Skeletal muscle tissue (tissue), 4 donors: ENCODE measurements around the gene DAP. TPM values are rescaled to one million over a fixed set of nuclear protein-coding genes. Genes with fewer than 3 reads are reported as not detected.
"Not testable (repeated sequence)": the region's sequence is repeated elsewhere in the genome, so short reads cannot be mapped to it uniquely, and the experiment has no call there.

Source experiments
- H3K27ac ChIP-seq: one replicate; pipeline ENCODE4 v1.7.0; 2013; ENCODE audit warnings: mild to moderate bottlenecking, low read depth, low read length, inconsistent platforms
- H3K27me3 ChIP-seq, 3 donors: one replicate each; pipeline ENCODE4 v1.7.0; 2013; ENCODE audit warnings: low read length in 3 of 3; ENCODE audit not compliant: control insufficient read depth in 3 of 3, insufficient read depth in 3 of 3
- H3K36me3 ChIP-seq, 3 donors: one replicate each; pipeline ENCODE4 v1.7.0; 2013; ENCODE audit warnings: low read length in 3 of 3; ENCODE audit not compliant: control insufficient read depth in 3 of 3, insufficient read depth in 3 of 3
- H3K4me1 ChIP-seq, 3 donors: one replicate each; pipeline ENCODE4 v1.7.0; 2013; ENCODE audit warnings: low read length in 3 of 3, mild to moderate bottlenecking in 3 of 3; ENCODE audit not compliant: control insufficient read depth in 3 of 3, insufficient read depth in 3 of 3
- H3K4me3 ChIP-seq, 3 donors: one replicate each; pipeline ENCODE4 v1.7.0; 2013; ENCODE audit warnings: low read length in 3 of 3
- H3K9ac ChIP-seq, 3 donors: one replicate each; pipeline ENCODE4 v1.7.0; 2013; ENCODE audit warnings: low read length in 3 of 3, mild to moderate bottlenecking in 3 of 3, moderate library complexity in 2 of 3, low read depth in 1 of 3
- H3K9me3 ChIP-seq, 3 donors: one replicate each; pipeline ENCODE4 v1.7.0; 2013; ENCODE audit warnings: low read length in 3 of 3; ENCODE audit not compliant: control insufficient read depth in 3 of 3
- total RNA-seq: library from RNA; depleted of rRNA; stranded (reverse); fragments of >200 nt; gene quantifications from one replicate; pipeline ENCODE4 v1.2.3, GENCODE V29; 2014
- donor health status: Osteomylitis.

Gene DAP
- total RNA-seq, 1 donor from 2014 or later = 18.3 TPM

DNA sequence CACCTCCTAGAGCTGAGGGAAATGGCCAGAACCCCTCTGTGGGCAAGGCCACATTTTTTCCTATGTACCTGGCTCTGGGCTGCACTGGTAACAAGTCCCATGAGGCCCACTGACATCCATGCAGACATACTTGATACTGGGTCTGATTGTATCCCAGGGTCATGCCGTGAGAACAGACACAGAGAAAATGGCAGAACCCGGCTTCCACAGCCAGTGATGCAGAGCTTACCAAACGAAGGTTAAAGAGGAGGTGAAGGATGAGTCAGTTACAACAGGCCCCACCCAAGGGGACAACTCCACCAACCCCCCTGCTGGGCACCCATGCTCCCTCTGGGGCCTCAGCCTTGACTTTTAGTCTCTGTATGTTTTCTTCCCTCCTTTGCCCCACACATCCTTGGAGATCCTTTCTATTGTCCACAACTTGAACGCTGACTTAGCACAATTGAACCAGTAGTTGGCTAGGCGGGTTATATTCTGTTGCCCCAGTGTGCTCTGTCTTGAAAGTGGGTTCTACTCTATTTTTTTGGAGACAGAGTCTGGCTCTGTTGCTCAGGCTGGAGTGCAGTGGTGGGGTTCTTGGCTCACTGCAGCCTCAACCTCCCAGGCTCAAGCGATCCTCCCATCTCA is 93.5 kb downstream of the DAP start:
- Histone ChIP-seq H3K27me3 (no peaks in the 10 kb centered on the region), H3K27ac (peak overlapping the region; percentile 41), H3K36me3 (no peaks in the 10 kb centered on the region), H3K9me3 (no peaks in the 10 kb centered on the region), H3K4me1 (peaks cover 9 to 28% (median 15%) of the 10 kb centered on the region in 3 donors), H3K9ac (no peak overlapping the region), H3K4me3 (no peak overlapping the region)

DNA sequence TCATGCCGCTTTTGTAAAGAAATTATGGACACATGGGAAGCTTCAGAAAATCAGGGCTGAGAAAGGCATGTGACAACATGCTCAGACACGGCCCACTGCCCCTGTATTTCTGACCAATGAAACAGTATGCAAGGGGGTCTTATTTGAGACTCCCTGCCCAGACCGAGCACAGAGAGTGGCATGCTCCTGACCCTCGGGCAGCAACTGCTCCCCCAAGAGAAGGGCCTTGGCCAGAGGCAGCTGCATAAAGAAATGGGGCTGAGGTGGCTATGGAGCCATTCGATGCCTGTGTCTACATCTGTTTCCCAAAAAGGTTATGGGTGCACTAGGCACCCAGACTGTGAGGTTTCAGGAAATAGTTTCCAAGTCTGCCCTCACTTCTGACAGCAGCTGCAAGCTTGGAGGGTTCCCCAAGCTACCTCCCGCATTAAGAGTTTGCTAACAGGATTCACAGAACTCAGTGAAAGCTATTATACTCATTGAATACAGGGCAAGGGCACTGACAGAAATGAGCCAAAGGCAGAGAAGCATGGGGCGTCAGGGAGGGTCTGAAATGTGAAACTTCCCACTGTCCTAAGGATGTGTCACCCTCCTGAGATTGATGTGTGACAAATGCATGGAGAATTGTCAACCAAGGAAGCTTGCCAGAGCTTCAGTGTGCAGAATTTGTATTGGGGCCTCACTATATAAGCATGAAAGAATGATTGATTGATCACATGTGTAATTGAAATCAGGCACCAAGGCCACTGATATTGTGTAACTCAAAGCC is 94.3 kb downstream of the DAP start:
- Histone ChIP-seq H3K4me1 (peaks cover 9 to 28% (median 15%) of the 10 kb centered on the region in 3 donors), H3K36me3 (no peaks in the 10 kb centered on the region), H3K27me3 (no peaks in the 10 kb centered on the region), H3K27ac (no peak overlapping the region), H3K4me3 (no peak overlapping the region), H3K9ac (peak overlapping the region in 2 of 3 donors; percentile 16 to 33), H3K9me3 (no peaks in the 10 kb centered on the region)

DNA sequence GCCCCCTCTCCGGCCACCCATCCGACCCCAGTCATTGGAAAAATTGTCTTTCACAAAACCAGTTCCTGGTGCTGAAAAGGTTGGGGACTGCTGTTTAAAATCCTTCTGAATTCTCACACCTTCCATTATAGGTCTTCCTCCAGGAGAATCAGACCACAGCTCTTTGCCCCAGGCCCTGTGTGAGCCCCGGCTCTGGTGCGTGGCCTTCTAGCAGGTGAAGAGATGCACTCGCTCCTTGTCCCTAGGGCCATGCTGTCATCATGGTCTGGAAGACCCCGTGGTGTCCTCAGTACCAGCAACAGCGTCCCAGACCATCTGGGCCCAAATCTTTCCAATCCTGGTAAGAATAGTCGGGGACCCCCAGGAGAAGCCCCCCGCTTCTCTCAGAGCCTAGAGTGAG is 95.2 kb downstream of the DAP start:
- Histone ChIP-seq H3K27me3 (no peaks in the 10 kb centered on the region), H3K9ac (no peak overlapping the region), H3K9me3 (no peaks in the 10 kb centered on the region), H3K36me3 (no peaks in the 10 kb centered on the region), H3K27ac (no peak overlapping the region), H3K4me1 (peaks cover 9 to 28% (median 15%) of the 10 kb centered on the region in 3 donors), H3K4me3 (no peak overlapping the region)

DNA sequence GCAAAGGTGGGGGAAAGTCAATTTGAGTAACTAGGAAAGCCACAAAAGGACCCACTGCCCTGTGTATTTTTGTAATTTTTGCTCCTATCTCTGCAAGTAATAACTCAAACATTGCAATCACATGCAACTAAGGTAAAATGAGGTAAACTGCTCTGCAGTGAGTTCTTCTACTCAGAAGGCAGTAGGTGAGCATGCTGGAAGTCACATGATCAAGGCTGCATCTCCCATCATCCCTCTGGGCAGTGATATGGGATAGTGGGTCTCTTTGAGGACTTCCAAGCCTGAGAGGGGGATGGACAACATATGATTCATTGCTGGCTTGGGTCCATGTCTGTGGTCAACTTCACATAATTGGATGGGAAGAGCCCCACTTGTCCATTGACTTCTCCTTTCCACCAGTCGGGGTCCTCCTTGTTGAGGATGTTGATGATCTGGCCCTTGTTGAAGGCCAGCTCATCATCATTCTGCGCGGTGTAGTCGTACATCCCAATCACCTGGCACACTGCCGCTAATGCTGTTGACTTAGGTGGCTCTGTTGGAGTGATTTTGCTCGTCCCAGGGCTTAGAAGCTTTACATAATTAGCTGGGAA is 96.8 kb downstream of the DAP start:
- not testable (repeated sequence) for H3K9ac ChIP-seq, H3K4me3 ChIP-seq, H3K9me3 ChIP-seq, H3K27ac ChIP-seq, H3K27me3 ChIP-seq, H3K36me3 ChIP-seq
- H3K4me1 ChIP-seq = peaks cover 9 to 28% (median 15%) of the 10 kb centered on the region in 3 donors

DNA sequence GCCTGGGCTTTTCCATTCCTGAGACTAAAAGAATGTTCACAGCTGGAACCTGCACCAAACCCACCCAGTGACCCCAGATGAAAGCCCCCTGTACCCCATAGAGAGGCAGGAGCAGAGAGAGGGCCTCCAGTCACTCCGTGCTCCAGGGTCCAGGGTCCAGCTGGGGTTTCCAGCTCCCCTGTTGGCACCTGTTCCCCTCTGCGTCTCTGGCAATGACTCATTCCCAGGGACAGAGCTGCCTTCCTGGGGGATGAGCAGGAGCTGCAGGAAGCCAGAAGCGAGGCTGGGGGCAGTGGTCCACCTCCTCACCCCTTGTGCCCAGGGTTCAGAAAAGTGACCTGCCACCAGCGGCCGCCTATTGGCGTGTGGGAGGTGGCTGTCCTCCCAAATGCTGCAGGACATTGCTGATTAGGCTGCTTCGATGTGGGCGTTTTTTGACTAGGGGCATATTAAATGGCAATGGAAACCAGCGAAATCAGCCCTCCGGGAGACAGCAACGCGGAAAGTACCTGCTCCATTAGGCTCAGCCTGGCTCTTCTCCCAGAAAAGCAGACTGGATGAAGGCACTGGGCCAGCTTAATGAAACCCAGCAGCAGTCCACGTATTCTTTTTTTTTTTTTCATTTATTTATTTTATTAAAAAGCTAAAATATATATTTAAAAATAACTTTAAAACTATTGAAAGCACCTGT is 97.4 kb downstream of the DAP start:
- no peak overlapping the region for H3K4me3 ChIP-seq
- H3K27me3 ChIP-seq = no peaks in the 10 kb centered on the region
- no peak overlapping the region for H3K27ac ChIP-seq
- peaks cover 9 to 28% (median 15%) of the 10 kb centered on the region in 3 donors for H3K4me1 ChIP-seq
- no peaks in the 10 kb centered on the region for H3K36me3 ChIP-seq
- H3K9ac ChIP-seq = peak overlapping the region in 1 of 3 donors; percentile 28
- H3K9me3 ChIP-seq = no peaks in the 10 kb centered on the region

DNA sequence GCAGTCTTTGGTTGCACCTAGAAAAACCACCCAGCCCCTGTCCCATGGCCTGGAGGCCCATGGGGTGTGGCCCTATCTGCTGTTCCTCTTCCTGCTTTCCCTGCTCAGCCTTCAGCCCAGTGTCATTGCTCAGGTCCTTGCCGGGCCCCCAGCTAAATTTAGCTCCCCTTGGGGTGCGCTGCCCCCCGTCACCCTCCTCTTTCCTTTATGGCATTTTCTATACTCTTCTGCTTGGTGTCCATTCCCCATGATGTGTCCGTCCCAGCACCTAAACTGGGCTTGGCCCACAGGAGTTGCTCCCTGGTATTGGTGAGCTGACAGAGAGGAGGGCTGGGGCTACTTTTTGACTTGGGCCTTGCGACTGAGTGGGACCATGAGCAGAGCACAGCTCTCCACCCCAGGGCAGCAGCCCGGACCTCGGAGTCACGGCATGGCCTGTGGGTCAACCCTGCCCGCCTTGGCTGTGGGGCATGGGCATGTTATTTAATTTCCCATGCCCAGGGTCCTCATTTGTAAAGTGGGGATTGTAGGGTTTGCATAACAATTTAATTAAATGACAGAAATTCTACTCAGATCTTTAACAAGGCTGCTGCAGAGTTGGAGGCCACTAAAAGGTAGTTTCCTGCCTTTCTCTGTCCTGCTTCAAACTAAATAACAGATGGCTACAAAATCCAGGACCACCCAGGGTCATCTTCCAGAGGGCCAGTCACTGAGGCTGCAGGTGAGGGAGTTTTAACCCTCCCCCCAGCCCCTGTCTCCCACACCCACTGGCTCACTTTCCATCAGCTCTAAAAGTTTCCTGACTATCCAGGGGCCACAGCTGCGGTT is 98.2 kb downstream of the DAP start:
- Histone ChIP-seq H3K27ac (no peak overlapping the region), H3K9me3 (no peaks in the 10 kb centered on the region), H3K4me3 (no peak overlapping the region), H3K27me3 (no peaks in the 10 kb centered on the region), H3K4me1 (peaks cover 9 to 28% (median 15%) of the 10 kb centered on the region in 3 donors), H3K9ac (no peak overlapping the region), H3K36me3 (no peaks in the 10 kb centered on the region)

DNA sequence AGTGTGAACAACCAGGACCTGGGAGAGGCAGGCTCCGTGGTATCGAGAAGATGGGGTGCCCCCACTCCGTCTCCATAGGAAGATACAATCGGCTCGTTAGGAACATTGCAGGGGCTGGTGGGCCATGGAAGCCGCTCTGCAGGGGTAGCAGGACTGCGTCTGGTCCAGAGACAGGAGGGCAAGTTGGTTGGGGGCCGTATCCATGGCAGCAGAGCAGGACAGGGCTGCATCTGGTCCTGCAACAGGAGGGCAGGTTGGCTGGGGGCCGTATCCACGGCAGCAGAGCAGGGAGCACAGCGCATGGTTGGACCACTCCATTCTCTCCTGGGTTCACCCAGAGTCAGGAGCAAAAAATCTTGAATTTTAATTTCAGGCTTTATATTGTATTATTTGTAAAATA is 99.0 kb downstream of the DAP start:
- H3K9me3 ChIP-seq = no peaks in the 10 kb centered on the region
- H3K27me3 ChIP-seq = no peaks in the 10 kb centered on the region
- H3K4me1 ChIP-seq = peaks cover 9 to 21% (median 11%) of the 10 kb centered on the region in 3 donors
- no peak overlapping the region for H3K9ac ChIP-seq
- no peak overlapping the region for H3K27ac ChIP-seq
- no peaks in the 10 kb centered on the region for H3K36me3 ChIP-seq
- no peak overlapping the region for H3K4me3 ChIP-seq

DNA sequence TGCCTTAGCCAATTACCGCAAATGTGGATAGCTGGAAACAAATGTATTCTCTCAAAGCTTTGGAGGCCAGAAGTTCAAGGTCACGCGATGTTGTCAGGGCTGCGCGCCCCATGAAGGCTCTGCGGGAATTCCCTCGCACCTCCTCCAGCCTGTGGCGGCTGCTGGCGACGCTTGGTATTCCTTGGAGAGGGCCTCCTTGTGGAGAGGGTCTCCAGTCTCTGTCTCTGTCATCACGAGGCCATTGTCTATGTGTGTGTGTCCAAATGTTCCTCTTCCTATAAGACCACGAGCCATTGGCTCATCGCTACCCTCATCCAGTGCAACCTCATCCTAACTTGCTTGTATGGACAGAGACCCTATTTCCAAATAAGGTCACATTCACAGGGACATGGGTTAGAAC is 99.6 kb downstream of the DAP start:
- peaks cover 4 to 15% (median 5%) of the 10 kb centered on the region in 3 donors for H3K4me1 ChIP-seq
- H3K27ac ChIP-seq = no peak overlapping the region
- no peak overlapping the region for H3K9ac ChIP-seq
- no peaks in the 10 kb centered on the region for H3K36me3 ChIP-seq
- H3K4me3 ChIP-seq = no peak overlapping the region
- no peaks in the 10 kb centered on the region for H3K27me3 ChIP-seq
- no peaks in the 10 kb centered on the region for H3K9me3 ChIP-seq

DNA sequence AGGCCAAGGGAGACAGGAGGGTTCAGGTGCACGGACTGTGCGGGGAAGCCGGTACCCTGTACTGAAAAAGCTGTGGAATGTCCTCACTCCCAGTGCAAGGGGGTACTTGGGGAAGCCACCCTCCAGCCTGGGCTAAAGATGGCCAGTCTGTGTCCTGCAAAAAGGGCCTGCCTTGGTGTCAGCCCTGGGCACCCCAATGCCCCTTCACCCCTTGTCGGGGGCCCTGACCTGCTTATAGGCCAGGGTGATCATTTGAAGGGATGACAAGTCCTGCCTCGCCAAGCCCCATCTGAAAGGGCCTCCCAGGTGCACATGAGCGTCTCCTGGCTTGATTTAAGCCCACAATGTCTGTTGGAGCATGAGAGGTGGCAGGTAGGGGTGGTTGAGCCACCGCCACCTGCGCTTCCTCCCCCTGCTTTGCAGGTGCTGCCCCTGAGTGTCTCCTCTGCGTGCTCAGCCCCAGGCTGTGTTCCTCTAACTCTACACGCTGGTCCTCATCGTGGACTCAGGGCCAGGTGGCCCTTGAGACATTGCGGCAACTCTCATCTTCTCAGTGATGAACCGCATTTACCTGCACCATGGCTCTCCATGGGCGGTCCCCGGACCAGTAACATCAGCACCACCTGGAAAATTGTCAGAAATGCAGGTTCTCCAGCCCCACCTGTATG is 100.2 kb downstream of the DAP start:
- Histone ChIP-seq H3K27me3 (no peaks in the 10 kb centered on the region), H3K27ac (no peak overlapping the region), H3K9ac (no peak overlapping the region), H3K4me3 (no peak overlapping the region), H3K36me3 (no peaks in the 10 kb centered on the region), H3K9me3 (no peaks in the 10 kb centered on the region), H3K4me1 (peaks cover 3 to 9% (median 5%) of the 10 kb centered on the region in 3 donors)
